HCT116 (cell line): ENCODE data around the gene PTF1A. TPM values are rescaled to one million over a fixed set of nuclear protein-coding genes. Genes with fewer than 3 reads are reported as not detected.

Experiments
- ATAC-seq: fragments of 200-7000 bp; cut with Tn5 transposase; 2 replicates; pipeline ENCODE4 v1.9.1; 2020; ENCODE audit warnings: mild to moderate bottlenecking, moderate library complexity
- BruUV-seq: library from RNA; stranded (reverse); fragments of 400-500 nt; replicated peaks from 2 replicates; lab custom pipeline; 2021; lab: Mats Ljungman, UMichigan
- CTCF ChIA-PET: fragments of 300-600 bp; sonication (Branson Sonifier 250); formaldehyde crosslinking; loops from one replicate; lab custom pipeline; 2021; ENCODE audit warnings: antibody characterized with exemption; lab: Charles Lee
- POLR2A ChIA-PET: fragments of 300-600, 350-600 bp; sonication (Branson Sonifier 250); formaldehyde crosslinking; loops from one replicate; lab custom pipeline; 2021; ENCODE audit warnings: antibody characterized with exemption; lab: Charles Lee
- RAD21 ChIA-PET, 2 experiments: fragments of 300-600 bp; sonication (Branson Sonifier 250); formaldehyde crosslinking; loops; one replicate each; lab custom pipeline; 2023; ENCODE audit warnings: low total read pairs in 2 of 2; ENCODE audit not compliant: uncharacterized antibody in 2 of 2, unreplicated experiment in 2 of 2, low non-redundant PET in 1 of 2; lab: Charles Lee
- DNase-seq: peaks from one replicate; pipeline ENCODE4 v3.0.0-alpha.2; 2010; ENCODE audit warnings: low read depth, low spot score
- H2AFZ ChIP-seq: fragments of 200-600 bp; shearing (Covaris generic), sonication (generic); 2 replicates; pipeline ENCODE4 v1.6.1; 2017; ENCODE audit warnings: low read depth, mixed run types, mixed read lengths, antibody characterized with exemption, low read length; ENCODE audit not compliant: poor library complexity, severe bottlenecking
- H3K27ac ChIP-seq: 2 replicates; pipeline ENCODE4 v1.5.1; 2012; ENCODE audit warnings: low read depth, low read length
- H3K27me3 ChIP-seq: fragments of 200-600 bp; sonication (generic); 2 replicates; pipeline ENCODE4 v1.6.1; 2016; ENCODE audit warnings: mixed run types, low read length, mixed read lengths; ENCODE audit not compliant: insufficient read depth
- H3K36me3 ChIP-seq, 2 experiments: fragments of 200-500 bp in 1 of 2; fragments of 200-600 bp in 1 of 2; sonication (Bioruptor generic) in 1 of 2; sonication (generic) in 1 of 2; 2 replicates each; pipeline versions ENCODE4 v1.5.1 to v1.6.1; 2014 to 2016; ENCODE audit warnings: low read length in 2 of 2, inconsistent platforms in 1 of 2, mixed read lengths in 1 of 2, mixed run types in 1 of 2; ENCODE audit not compliant: insufficient read depth in 2 of 2, control insufficient read depth in 1 of 2
- H3K4me1 ChIP-seq, 2 experiments: fragments of 200-600 bp in 1 of 2; sonication (generic) in 1 of 2; 2 replicates each; pipeline versions ENCODE4 v1.5.1 to v1.6.1; 2012 to 2017; ENCODE audit warnings: low read length in 2 of 2, inconsistent platforms in 1 of 2, mild to moderate bottlenecking in 1 of 2, mixed read lengths in 1 of 2, mixed run types in 1 of 2, moderate library complexity in 1 of 2; ENCODE audit not compliant: insufficient read depth in 2 of 2, control insufficient read depth in 1 of 2
- H3K4me2 ChIP-seq: fragments of 200-600 bp; sonication (generic); 2 replicates; pipeline ENCODE4 v1.6.1; 2017; ENCODE audit warnings: mixed run types, low read length, mixed read lengths
- H3K4me3 ChIP-seq, 2 experiments: fragments of 200-600 bp in 1 of 2; sonication (generic) in 1 of 2; replicated peaks in 1 of 2; 2 replicates each; pipeline ENCODE4 v1.5.1; 2011 to 2016; ENCODE audit warnings: low read length in 2 of 2, control low read depth in 1 of 2, low read depth in 1 of 2, mild to moderate bottlenecking in 1 of 2, mixed read lengths in 1 of 2, mixed run types in 1 of 2
- H3K79me2 ChIP-seq: fragments of 200-600 bp; sonication (generic); 2 replicates; pipeline ENCODE4 v1.6.1; 2017; ENCODE audit warnings: mild to moderate bottlenecking, mixed run types, low read length, moderate library complexity, mixed read lengths; ENCODE audit not compliant: insufficient read depth
- H3K9ac ChIP-seq: fragments of 200-600 bp; sonication (generic); 2 replicates; pipeline ENCODE4 v1.6.1; 2016; ENCODE audit warnings: low read length, mixed read lengths
- H3K9me2 ChIP-seq: fragments of 200-600 bp; sonication (generic), shearing (Covaris generic); 2 replicates; pipeline ENCODE4 v1.6.1; 2017; ENCODE audit warnings: mixed run types, mild to moderate bottlenecking, moderate library complexity; ENCODE audit not compliant: insufficient read depth
- H3K9me3 ChIP-seq, 2 experiments: fragments of 200-500 bp in 1 of 2; fragments of 200-600 bp in 1 of 2; sonication (Bioruptor generic) in 1 of 2; sonication (generic) in 1 of 2; 2 replicates each; pipeline ENCODE4 v1.6.1; 2014 to 2017; ENCODE audit warnings: low read length in 2 of 2, mixed read lengths in 2 of 2, inconsistent platforms in 1 of 2, low read depth in 1 of 2, mild to moderate bottlenecking in 1 of 2, mixed run types in 1 of 2, moderate library complexity in 1 of 2; ENCODE audit not compliant: control insufficient read depth in 1 of 2, insufficient read depth in 1 of 2
- H4K20me1 ChIP-seq: fragments of 200-600 bp; sonication (generic), shearing (Covaris generic); 2 replicates; pipeline ENCODE4 v1.6.1; 2017; ENCODE audit warnings: mixed run types, mild to moderate bottlenecking, moderate library complexity; ENCODE audit not compliant: insufficient read depth
- CBX3 ChIP-seq: IDR thresholded peaks from 2 replicates; pipeline ENCODE4 v1.6.1; 2012; ENCODE audit warnings: low read depth
- CEBPB ChIP-seq: IDR thresholded peaks from 2 replicates; pipeline ENCODE4 v1.6.1; 2012; ENCODE audit warnings: low read depth
- ELF1 ChIP-seq: IDR thresholded peaks from 2 replicates; pipeline ENCODE4 v1.6.1; 2012; ENCODE audit warnings: low read depth, borderline replicate concordance
- EZH2 ChIP-seq: fragments of 200-600 bp; sonication (generic); IDR thresholded peaks from 2 replicates; pipeline ENCODE4 v1.6.1; 2017; ENCODE audit warnings: antibody characterized with exemption, mixed run types
- EZH2phosphoT487 ChIP-seq: fragments of 200-600 bp; IDR thresholded peaks from 2 replicates; pipeline ENCODE4 v1.6.1; 2018; ENCODE audit warnings: antibody characterized with exemption, borderline replicate concordance
- FOSL1 ChIP-seq: IDR thresholded peaks from 2 replicates; pipeline ENCODE4 v1.6.1; 2012; ENCODE audit warnings: low read depth
- JUND ChIP-seq: IDR thresholded peaks from 2 replicates; pipeline ENCODE4 v1.6.1; 2012
- POLR2AphosphoS5 ChIP-seq: IDR thresholded peaks from 2 replicates; pipeline ENCODE4 v1.6.1; 2011; ENCODE audit warnings: mild to moderate bottlenecking, low read depth, low read length, moderate library complexity
- RAD21 ChIP-seq: IDR thresholded peaks from 2 replicates; pipeline ENCODE4 v1.6.1; 2012; ENCODE audit warnings: low read depth, mild to moderate bottlenecking
- SIN3A ChIP-seq: IDR thresholded peaks from 2 replicates; pipeline ENCODE4 v1.6.1; 2012; ENCODE audit warnings: low read depth
- SP1 ChIP-seq: IDR thresholded peaks from 2 replicates; pipeline ENCODE4 v1.6.1; 2012; ENCODE audit warnings: low read depth
- SRF ChIP-seq: IDR thresholded peaks from 2 replicates; pipeline ENCODE4 v1.6.1; 2012; ENCODE audit warnings: low read depth
- TCF7L2 ChIP-seq: IDR thresholded peaks from 2 replicates; pipeline ENCODE4 v1.7.0; 2011; ENCODE audit warnings: borderline replicate concordance, inconsistent platforms; ENCODE audit not compliant: insufficient read depth, insufficient read length; ENCODE audit errors: extremely low read depth
- YY1 ChIP-seq: IDR thresholded peaks from 2 replicates; pipeline ENCODE4 v1.6.1; 2011; ENCODE audit warnings: low read length, low read depth, moderate library complexity, mild to moderate bottlenecking; ENCODE audit not compliant: insufficient replicate concordance; ENCODE audit errors: extremely low read depth
- ZNF274 ChIP-seq: fragments of 200-500 bp; sonication (Bioruptor generic); IDR thresholded peaks from 2 replicates; pipeline ENCODE4 v1.6.1; 2014; ENCODE audit warnings: mild to moderate bottlenecking, low read depth, low read length, inconsistent platforms
- intact Hi-C: fragments of 100-400 bp; cut with micrococcal nuclease; formaldehyde crosslinking; loops from 2 replicates; pipeline ENCODE4 v1.10.0; 2022
- total RNA-seq: library from RNA; stranded (reverse); gene quantifications from one replicate; pipeline ENCODE4 v1.2.1, GENCODE V29; 2021; ENCODE audit not compliant: unreplicated experiment
- TF ChIP-seq, protein P1 (sequence below), 3 experiments: fragments of 200-600 bp in 1 of 3; sonication (generic) in 1 of 3; IDR thresholded peaks in 2 of 3; conservative IDR thresholded peaks in 1 of 3; 2 replicates each; pipeline ENCODE4 v1.5.1; 2012 to 2017; ENCODE audit warnings: low read depth in 2 of 3, low read length in 2 of 3, antibody characterized with exemption in 1 of 3, borderline replicate concordance in 1 of 3, control low read depth in 1 of 3, mild to moderate bottlenecking in 1 of 3, mixed read lengths in 1 of 3, mixed run types in 1 of 3, moderate library complexity in 1 of 3; ENCODE audit not compliant: insufficient read depth in 1 of 3
- TF ChIP-seq, protein P2 (sequence below): IDR thresholded peaks from 2 replicates; pipeline ENCODE4 v1.6.1; 2012

The PTF1A gene
- total RNA-seq, 1 experiment from 2014 or later: not detected

DNA sequence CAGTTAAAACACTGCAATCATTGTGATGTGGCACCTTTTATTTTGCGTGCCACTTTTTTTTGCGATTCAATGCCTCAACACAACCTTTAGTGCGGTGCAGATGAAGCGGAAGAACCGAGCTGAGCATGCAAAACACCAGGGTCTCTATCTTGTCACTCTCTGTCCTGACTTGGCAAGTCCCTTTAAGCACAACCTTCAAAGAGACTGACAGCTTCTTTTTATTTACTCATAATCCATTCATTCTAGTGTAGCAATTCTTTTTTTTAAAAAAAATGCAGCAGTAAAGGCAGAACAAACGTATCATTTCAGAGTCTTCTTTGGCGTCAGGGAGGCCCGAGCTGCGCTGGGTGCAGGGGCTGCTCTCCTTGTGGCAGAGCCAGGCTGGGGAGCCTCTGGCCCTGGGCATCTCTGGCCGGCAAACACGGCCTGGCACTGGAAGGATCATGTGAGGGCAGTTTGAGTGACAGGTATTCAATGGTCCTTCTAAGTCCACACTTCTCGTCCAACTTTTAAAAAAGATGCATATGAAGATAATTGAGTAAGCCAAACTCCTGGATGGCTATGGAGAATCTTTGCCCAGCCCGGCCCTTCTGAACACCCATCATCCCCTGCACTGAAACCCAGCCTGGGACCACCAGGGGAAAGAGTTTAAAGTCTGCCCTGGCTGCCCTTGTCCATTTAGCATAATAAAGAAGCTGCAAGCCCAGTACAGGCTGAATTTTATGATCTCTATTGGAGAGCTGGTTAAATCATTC lies 3.9 kb downstream of the PTF1A start:
- H3K4me1 ChIP-seq: no peaks in the 10 kb centered on the region
- H3K36me3 ChIP-seq: no peaks in the 10 kb centered on the region
- H4K20me1 ChIP-seq: no peaks in the 10 kb centered on the region
- H3K79me2 ChIP-seq: no peaks in the 10 kb centered on the region
- intact Hi-C loops: no loop called here
- no peak overlapping the region for H3K4me3 ChIP-seq
- ATAC-seq (no peak), DNase-seq (no peak)
- H3K9me3 ChIP-seq: no peaks in the 10 kb centered on the region
- no peaks in the 10 kb centered on the region for H3K9me2 ChIP-seq
- ChIA-PET RAD21 (no interaction called here), CTCF (no interaction called here), POLR2A (no interaction called here)
- BruUV-seq: no TSS peak
- no peak overlapping the region for H3K9ac ChIP-seq
- H3K4me2 ChIP-seq: no peak overlapping the region
- no peak overlapping the region for H3K27ac ChIP-seq
- no peak for TF ChIP-seq POLR2AphosphoS5
- TF ChIP-seq EZH2phosphoT487: no peak
- no peak overlapping the region for H2AFZ ChIP-seq
- peaks cover 1% of the 10 kb centered on the region; the same call in 1 of the 2 replicates for H3K27me3 ChIP-seq

DNA sequence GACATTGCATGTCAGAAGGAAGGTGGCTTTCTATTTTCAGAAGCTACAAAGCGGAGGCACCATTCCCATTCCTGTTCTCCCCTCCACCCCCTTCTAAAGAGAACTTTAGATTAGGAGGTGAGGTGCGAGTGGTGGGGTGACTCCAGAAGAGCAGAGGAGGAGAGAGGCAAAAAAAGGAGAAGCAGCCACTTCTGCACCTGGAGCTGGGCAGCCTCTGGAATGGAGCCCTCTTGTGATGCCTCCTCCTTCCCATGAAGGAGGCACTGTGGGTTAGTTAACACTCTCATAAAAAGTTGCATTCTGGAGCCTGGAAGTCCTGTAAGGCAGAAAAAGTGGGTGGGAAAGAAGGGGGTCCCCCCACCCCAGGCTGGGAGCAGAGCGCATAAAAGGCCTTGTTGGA lies 4.8 kb downstream of the PTF1A start:
- H3K9me2 ChIP-seq: no peaks in the 10 kb centered on the region
- no peak for ATAC-seq
- H3K9ac ChIP-seq: no peak overlapping the region
- ChIA-PET POLR2A (no interaction called here), RAD21 (no interaction called here), CTCF (no interaction called here)
- intact Hi-C loops: no loop called here
- H3K79me2 ChIP-seq: no peaks in the 10 kb centered on the region
- peaks cover 10% of the 10 kb centered on the region; the same call in 1 of the 2 replicates for H3K27me3 ChIP-seq
- BruUV-seq: no TSS peak
- H3K27ac ChIP-seq: no peak overlapping the region
- H4K20me1 ChIP-seq: no peaks in the 10 kb centered on the region
- no peaks in the 10 kb centered on the region for H3K4me1 ChIP-seq
- H3K9me3 ChIP-seq: no peaks in the 10 kb centered on the region
- no peak overlapping the region for H3K4me3 ChIP-seq
- H3K36me3 ChIP-seq: no peaks in the 10 kb centered on the region
- H3K4me2 ChIP-seq: no peak overlapping the region
- DNase-seq: no peak
- no peak overlapping the region for H2AFZ ChIP-seq
- TF ChIP-seq EZH2: no peak
- no peak for TF ChIP-seq ELF1
- no peak for TF ChIP-seq CBX3
- no peak for TF ChIP-seq SIN3A
- TF ChIP-seq, protein P1, sequence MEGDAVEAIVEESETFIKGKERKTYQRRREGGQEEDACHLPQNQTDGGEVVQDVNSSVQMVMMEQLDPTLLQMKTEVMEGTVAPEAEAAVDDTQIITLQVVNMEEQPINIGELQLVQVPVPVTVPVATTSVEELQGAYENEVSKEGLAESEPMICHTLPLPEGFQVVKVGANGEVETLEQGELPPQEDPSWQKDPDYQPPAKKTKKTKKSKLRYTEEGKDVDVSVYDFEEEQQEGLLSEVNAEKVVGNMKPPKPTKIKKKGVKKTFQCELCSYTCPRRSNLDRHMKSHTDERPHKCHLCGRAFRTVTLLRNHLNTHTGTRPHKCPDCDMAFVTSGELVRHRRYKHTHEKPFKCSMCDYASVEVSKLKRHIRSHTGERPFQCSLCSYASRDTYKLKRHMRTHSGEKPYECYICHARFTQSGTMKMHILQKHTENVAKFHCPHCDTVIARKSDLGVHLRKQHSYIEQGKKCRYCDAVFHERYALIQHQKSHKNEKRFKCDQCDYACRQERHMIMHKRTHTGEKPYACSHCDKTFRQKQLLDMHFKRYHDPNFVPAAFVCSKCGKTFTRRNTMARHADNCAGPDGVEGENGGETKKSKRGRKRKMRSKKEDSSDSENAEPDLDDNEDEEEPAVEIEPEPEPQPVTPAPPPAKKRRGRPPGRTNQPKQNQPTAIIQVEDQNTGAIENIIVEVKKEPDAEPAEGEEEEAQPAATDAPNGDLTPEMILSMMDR (IDR thresholded peaks at IDR 0.05 in 2 of 3, conservative IDR thresholded peaks at IDR 0.05 in 1 of 3; ENCODE audit: borderline replicate concordance in 1 of 3, insufficient read depth in 1 of 3, low read depth in 2 of 3, low read length in 2 of 3): no peak
- no peak for TF ChIP-seq TCF7L2
- TF ChIP-seq RAD21: no peak
- TF ChIP-seq, protein P2, sequence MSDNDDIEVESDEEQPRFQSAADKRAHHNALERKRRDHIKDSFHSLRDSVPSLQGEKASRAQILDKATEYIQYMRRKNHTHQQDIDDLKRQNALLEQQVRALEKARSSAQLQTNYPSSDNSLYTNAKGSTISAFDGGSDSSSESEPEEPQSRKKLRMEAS: no peak
- TF ChIP-seq ZNF274: no peak
- TF ChIP-seq SP1: no peak
- TF ChIP-seq YY1: no peak
- no peak for TF ChIP-seq JUND
- TF ChIP-seq CEBPB: no peak
- TF ChIP-seq FOSL1: no peak
- no peak for TF ChIP-seq SRF
